Astrocyte of the hippocampus (primary cell): ENCODE results near the gene FTO.
"Not testable (repeated sequence)": the region's sequence is repeated elsewhere in the genome, so short reads cannot be mapped to it uniquely, and the experiment has no call there.

Experiments
- DNase-seq: peaks from one replicate; pipeline ENCODE4 v3.0.0; 2011; ENCODE audit warnings: low read depth, low spot score

Gene FTO

DNA sequence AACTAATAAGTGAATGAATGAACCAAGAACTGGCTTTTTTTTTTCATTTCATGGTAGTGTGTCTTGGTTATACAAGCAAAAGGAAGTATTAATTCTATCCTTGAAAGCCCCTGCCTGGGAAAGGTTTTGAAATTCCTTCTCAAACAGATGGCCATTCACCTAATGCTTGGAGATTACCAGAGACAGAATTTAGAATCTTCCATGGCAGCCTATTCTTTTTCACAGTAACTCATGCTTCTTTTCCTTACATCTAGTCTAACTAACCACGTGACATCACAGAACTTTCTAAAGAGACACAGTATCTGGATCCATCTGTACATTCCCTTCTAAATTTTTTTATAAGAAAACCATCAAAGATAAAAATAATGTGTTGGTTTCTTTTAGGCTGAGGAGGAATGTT lies 151.6 kb downstream of the FTO start:
- no peak for DNase-seq

DNA sequence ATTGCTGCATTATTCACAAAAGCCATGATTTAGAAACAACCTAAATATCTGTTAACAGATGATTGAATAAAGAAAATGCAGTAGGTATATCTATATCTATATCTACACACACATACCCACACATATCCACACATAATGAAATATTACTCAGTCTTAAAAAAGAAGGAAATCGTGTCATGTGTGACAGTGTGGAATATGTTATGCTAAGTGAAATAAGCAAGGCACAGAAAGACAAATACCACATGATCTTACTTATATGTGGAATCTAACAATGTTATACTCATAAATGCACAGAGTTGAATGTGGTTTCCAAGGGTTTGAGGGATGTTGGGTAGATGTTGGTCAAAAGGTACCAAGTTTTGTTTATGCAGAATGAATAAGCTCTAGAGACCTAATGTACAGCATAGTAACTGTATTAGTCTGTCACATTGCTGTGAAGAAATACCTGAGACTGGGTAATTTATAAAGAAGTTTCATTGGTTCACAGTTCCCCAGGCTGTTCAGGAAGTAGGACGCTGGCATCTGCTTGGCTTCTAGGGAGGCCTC lies 156.1 kb downstream of the FTO start:
- no peak for DNase-seq

DNA sequence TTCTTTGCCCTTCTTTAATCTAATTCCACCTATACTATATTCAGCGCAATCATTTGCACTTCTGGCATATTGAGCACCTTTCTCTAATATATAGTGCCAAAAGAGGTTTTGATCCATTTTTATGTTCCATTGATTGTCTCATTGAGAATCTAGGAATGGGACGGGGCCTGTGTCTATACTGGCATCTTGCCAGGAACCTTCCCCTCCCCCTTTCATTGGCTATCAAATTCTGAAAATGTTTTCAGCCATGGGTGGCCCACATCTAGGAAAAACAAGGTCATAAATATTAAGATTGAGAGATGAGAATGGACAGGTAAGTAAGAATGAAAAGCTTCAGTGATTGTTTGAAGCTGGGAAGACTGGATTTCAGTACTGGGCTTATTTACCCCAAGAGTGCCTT lies 159.9 kb downstream of the FTO start:
- no peak for DNase-seq

DNA sequence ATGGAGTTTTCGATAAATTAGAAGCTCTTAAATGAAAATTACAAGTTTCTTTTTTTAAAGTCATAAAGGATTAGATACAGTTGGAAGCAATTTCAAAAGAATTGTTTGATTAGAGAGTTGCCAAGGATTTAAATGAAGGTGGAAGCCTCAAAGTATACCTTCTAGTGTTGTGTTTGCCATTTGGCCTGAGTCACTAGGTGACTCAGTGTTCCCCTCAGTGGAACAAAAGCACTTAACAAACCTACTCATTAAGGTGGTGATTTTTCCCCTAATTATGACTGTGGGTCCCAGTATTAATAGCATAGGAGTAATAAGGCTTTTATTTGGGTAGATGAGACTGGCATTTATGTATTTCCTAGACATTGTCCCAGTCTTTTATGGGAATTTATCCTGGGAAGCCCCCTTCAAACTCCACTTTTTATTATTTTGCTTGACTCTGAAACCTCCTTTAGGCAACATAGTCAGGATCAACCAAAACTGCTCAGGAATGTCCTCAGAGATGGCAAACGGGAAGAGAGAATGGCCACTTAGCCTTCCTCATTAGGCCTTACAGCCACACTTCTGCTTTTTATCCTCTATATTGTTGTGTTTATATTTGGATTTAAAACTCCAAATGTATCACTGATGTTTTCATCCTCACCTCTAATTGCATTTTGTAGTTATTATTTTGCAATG lies 161.0 kb downstream of the FTO start:
- DNase-seq, result peak; percentile 72

DNA sequence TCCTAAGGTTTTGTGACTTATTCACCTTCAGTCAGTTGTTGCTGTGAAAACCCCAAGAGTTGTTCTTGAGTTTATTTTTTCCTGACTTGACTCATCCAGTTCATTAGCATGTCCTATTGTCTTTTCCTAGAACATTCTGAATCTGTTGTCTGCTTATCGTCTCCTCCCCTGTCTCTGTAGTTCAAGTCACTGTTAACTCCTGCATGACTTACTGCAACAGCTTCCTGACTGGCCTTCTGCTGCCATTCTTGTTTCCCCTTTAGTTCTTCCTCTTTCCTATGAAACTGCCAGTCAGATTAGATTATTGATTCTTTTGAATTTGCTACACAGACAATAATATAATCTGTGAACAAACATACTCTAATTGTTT lies 161.5 kb downstream of the FTO start:
- peak; percentile 42 for DNase-seq

DNA sequence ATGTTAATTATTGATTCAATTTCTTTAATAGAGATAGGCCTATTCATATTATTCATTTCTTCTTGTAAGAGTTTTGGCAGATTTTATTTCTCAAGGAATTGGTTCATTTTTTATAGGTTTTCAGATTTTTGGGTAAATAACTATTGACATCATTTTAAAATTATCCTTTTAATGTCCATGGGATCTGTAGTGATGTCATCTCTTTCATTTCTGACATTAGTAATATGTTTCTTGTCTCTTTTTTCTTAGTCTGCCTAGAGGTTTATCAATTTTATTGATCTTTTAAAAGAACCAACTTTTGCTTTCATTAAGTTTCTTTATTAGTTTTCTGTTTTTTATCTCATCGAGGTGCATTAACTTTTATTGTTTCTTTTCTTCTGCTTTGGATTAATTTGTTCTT lies 162.6 kb downstream of the FTO start:
- no peak for DNase-seq

DNA sequence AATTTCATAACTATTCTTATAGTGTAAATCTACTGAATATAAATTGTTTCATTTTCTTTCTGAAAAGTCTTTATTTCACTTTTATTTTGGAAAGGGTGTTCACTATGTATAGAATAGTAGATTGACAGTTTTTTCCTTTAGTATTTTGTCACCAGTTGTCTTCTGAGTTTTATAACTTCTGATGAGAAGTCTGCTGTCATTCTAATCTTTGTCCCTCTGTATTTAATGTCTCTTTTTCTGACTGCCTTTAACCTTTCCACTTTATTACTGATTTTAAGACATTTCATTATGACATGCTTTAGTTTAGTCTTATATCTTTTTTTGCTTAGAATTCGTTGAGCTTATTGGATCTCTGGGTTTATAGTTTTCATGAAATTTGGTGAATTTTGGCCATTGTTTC lies 166.9 kb downstream of the FTO start:
- DNase-seq, result no peak

DNA sequence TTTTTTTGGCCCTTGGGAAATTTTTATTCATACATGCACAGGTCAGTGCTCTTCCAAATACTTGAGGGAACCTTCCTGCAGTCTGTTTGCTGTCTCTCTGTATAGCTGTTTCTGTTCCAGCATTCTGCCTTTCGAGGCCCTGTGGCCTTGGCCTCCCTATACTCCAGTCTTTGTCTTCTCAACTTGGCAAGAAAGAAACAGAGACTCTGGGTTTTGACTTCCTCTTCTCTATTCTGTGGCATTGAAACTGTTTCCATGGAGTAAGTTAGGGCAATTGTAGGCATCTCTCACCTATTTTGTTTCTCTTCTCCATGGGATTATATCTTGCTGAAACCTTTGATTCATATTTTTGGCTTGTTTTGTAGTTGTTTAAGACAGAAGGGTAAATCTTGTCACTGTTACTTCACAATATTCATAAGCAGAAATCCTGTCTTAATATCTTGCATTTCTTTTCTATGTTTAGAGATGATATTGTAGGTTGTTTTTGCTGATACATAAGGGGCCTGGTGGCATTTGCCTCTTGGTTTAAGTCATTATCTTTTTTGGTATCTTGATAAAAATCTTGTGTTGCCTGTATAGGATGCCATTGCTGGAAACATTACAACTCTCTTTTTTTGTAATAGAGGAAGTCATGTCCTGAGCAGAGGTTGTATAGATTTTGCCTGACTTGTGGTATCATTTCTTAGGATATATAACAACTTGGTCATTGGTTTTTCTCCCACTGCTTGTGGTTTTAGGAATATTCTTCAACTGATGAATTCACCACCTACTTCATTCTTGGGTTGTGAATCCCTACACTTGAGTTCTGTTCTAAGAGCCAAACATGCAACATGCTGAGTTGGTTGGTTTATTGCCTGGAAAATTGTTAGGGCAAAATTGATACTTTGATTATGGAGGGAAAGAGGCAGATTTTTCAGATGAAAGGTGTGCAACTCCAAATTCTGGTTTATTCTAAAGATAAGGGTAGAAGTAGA lies 168.6 kb downstream of the FTO start:
- DNase-seq, result peak; percentile 73

DNA sequence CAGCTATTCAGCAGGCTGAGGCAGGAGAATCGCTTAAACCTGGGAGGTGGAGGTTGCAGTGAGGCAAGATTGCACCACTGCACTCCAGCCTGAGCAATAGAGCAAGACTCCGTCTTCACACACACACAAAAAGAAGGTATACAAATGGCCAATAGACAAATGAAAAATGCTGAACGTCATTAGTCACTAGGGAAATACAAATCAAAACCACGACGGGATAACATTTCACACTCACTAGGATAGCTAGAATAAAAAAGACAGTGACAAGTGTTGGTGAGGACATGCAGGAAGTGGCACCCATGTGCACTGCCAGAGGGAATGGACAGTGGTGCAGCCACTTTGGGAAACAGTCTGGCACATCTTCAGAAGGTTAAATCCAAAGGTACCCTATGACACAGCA lies 172.9 kb downstream of the FTO start:
- no peak for DNase-seq

DNA sequence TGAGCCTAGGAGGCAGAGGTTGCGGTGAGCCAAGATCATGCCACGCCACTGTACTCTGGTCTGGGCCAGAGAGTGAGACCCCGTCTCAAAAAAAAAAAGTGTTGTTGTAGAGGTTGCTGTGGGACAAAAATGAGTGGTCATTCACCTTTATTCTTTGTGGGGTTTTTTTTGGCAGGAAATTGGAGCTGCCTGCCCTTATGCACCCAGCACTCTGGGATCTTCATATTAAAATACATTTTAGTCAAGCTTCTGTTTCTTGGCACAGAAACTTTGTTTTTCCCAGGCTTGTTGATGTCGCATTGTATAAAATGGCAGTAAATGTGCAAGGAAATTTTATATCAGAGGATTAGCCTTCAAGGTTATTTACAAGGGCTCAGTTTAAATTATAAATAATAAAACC lies 174.3 kb downstream of the FTO start:
- DNase-seq, result no peak

DNA sequence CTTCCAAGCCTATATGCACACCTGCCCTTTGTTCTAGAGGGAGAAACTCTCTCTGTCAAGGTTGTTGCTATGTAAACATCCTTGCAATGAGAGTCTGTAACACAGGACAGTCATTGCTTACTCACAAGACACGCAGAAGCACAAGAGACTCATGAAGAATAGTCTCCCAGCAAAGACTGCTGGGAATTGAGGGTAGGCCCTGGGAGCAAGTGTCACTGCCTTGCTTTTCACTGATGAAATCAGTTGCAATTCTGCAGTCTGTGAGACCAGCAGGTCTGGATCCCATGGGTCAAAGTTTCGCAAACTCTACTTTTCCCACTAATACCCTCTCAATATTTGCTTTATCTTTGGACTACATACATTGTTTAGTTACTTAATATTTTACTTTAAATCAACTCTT lies 177.4 kb downstream of the FTO start:
- DNase-seq, result no peak

DNA sequence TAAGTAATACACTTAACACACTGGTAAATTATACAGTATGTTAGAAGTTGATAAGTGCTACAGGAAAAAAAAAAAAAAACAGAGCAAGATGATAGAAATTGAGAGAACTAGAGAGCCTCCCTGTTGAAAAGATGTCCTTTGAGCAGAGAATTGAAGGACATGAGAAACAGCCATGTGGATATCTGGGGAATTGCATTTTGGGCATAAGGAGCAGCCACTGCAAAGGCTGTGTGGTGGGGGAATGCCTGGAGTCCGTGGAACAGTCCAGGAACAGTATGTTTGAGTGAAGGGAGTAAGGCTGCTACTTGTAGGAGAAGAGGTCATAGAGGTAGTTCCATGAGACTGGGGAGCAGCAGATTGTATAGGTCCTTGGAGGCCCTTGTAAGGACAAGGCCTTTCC lies 178.4 kb downstream of the FTO start:
- no peak for DNase-seq

DNA sequence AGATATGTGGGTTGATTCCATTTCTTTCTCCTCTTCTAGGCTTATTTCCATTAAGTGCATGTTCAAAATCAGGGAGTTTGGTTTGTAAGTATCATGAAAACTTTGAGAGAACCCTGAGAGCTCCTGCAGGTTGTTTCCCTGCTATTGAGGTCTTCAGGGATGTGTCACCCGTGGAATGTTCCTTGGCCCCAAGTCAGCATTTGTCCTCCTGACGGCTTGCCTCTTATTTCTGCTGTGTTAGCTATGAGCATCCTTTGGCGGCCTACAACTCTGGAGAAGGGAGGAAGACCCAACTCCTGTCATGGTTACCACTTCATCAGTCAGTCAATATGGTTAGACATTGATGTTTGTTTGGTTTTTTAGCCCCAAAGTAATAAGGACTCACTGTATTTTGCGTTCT lies 180.8 kb downstream of the FTO start:
- peak; percentile 52 for DNase-seq

DNA sequence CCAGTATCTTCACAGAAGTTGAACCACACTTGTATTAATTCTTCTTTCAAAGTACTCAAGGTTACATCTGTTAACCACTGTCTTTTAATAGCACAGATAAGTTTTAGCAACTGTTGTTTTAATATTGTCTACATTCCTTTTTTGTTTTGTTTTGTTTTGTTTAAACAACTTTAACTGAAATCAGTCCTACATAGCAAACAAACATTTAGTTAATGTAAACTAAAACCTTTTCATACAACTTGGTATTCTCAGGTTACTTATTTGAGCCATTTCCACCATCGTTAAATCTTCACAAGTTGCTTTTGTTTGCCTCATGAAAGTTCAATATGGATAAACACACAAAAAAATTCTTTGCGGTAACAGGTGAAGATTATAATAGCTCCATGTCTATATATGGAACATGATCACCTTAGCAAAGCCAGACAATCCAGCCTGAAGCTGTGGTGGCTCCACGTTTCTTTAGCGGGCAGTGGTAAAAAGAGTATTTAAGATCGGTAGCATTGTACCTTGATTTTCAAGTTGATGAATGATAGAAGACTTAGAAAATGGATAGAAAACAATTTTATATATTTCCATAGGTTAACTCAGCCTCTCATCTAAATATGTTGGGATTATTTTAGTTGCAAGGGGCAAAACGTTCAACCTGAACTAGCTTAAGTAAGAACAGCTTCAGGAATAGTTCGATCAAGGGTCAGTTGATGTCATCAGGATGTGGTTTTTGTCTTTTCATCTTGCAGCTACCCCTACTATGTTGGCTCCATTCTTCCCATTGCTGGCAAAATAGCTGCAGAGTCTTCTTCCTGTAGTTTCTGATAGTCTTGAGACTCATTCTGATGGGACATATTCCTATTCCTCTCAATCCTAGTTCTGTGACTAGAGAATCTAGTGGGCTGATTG lies 182.8 kb downstream of the FTO start:
- DNase-seq, result no peak

DNA sequence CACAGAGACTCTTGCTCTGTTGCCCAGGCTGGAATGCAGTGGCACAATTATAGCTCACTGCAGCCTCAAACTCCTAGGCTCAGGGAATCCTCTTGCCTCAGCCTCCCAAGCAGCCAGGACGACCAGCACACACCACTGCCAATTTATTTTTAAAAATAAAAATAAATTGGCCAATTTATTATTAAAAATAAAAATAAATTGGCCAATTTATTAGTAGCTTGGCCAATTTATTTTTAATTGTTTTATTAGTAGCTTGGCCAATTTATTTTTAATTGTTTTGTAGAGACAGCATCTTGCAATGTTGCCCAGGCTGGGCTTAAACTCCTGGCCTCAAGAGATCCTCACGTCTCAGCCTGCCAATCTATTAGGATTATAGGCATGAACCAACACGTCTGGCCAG lies 184.3 kb downstream of the FTO start:
- DNase-seq, result no peak

DNA sequence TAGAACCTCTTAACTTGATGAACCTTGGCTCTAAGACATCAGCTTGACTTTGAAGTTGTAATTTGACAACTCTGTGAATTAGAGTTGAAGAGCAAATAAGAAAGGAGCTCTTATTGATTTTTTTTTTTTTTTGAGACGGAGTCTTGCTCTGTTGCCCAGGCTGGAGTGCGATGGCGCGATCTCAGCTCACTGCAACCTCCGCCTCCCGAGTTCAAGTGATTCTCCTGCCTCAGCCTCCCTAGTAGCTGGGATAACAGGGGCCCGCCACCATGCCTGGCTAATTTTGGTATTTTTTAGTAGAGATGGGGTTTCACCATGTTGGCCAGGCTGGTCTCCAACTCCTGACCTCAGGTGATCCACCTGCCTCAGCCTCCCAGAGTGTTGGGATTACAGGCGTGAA lies 186.9 kb downstream of the FTO start:
- not testable (repeated sequence) for DNase-seq

DNA sequence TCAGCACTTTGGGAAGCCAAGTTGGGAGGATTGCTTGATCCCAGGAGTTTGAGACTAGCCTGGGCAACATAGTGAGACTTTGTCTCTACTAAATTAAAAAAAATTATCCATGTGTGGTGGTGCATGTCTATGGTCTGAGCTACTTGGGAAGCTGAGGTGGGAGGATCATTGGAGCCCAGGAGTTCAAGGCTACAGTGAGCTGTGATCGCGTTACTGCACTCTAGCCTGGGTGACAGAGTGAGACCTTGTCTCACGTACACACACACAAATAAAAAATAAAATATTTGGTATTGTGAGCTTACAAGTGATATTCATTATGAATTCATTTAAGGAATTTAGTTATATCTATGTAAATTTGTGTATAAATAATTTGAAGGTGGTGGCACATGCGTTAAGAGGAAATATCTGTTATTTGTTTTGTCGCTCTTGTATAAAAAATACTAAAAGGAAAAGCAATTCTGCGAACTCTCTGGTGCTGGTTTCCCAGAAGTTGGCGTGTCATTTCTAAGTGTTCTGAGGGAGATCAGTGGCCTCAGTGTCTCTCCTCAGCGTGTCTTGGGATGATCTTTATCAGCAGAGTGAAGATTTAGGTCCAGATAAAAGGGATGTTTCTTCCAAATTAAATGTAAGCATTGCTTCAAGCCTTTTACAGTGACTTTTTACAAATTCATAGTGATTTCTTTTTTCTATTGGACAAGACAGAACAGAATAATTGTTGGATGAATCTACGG lies 187.6 kb downstream of the FTO start:
- no peak for DNase-seq

DNA sequence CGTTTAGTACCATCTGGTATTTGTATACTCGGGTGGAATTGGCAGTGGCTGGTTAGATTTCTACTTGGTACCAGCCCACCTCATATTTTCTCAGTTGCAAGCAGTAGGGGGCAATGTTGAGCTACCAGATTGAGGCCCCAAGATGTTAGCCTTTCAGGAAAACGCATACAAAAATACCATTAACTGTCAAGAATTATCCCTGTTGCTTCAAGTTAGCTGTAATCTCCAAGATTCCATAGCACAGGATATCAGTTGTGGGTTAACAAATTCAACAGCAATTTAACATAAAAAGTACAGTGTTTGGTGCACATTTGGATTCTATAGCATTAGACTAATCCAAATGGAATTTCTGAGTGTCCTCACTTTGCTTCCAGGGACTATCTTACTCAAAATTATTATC lies 188.2 kb downstream of the FTO start:
- DNase-seq, result peak; percentile 83

DNA sequence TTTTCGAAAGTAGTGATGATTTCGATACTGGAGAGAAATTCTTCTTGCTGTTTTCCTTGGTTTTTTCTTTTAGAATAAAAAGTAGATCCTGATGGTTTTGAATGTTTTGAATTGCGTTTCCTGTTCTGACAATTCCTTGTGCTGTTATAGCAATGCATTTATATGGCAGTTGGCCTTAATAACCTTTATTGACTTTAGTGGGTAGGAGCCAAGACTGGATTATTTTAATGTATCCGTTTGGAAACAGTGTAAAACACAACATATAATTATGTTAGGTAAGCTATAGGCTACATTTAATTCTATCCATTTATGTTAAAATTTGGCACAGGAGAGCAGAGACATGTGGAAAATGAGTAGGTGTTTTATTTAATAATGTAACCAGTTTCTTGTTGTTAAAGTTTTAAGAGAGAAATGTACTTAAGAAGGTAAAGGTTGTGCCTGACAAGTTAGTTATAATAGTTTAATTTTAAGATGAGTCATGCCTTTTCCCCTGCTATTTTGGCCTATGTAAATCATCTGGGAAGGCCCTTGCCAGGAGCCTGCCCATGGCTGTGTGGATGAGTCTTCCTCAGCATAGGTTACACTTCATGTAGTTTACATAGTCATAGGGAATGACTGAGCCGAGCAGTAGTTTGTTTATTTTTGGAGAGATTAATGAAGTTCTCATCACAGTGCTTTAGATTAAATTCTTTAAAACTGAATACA lies 189.9 kb downstream of the FTO start:
- DNase-seq, result peak; percentile 53

DNA sequence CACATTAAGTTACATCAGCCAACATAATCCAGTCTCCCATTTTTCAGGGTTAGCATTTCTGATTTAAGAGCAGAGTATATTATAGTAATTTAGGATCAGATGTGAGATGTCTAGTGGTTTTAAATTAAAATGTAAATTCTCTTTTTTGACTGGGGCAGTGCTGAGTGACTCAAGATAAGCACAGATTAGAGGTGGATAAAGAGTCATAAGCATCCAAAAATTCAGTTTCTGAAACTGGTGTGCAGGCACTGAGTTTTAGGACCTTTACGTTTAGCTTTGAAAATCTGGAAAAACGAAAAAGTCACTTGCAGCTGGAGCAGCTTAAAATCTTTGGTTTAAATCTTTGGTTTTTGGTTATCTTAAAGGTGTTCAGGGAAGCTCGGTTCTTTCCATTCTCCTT lies 190.7 kb downstream of the FTO start:
- no peak for DNase-seq

DNA sequence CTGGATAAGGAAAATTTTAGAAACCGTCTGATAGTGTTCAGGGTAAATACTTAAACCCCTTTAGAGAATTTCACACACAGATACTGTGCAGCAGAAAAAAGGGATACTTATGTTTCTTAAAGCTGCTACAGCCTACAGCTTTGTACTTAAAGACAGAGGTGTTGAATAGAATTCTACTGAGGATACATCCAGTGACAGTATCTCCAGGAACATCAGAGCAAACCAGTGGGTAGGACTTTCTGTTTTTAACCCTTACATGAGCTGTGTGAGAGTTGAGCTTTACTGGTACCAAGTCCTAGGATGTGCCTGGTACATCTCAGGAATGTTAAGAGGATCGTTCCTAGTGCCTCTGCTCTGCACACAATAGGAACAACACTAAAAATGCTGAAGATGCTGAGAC lies 191.5 kb downstream of the FTO start:
- DNase-seq, result no peak
